Large intestine (tissue), 3 donors: ENCODE data around the gene BRCA1. TPM values are rescaled to one million over a fixed set of nuclear protein-coding genes. Genes with fewer than 3 reads are reported as not detected.
"Not testable (repeated sequence)": the region's sequence is repeated elsewhere in the genome, so short reads cannot be mapped to it uniquely, and the experiment has no call there.

Experiments
- DNase-seq, 2 donors: peaks; one replicate each; pipeline versions ENCODE4 v3.0.0 to v3.0.0-alpha.2; 2013
- H3K27ac ChIP-seq: one replicate; pipeline ENCODE4 v1.5.1; 2013; ENCODE audit warnings: low read length
- H3K27me3 ChIP-seq: 2 replicates; pipeline ENCODE4 v1.6.1; 2013; ENCODE audit warnings: low read length; ENCODE audit not compliant: control insufficient read depth, insufficient read depth
- H3K36me3 ChIP-seq: 2 replicates; pipeline ENCODE4 v1.6.1; 2013; ENCODE audit warnings: low read length; ENCODE audit not compliant: control insufficient read depth, insufficient read depth
- H3K4me1 ChIP-seq: one replicate; pipeline ENCODE4 v1.6.1; 2013; ENCODE audit warnings: low read length; ENCODE audit not compliant: control insufficient read depth, insufficient read depth
- H3K4me3 ChIP-seq: one replicate; pipeline ENCODE4 v1.5.1; 2013; ENCODE audit warnings: low read length
- H3K9me3 ChIP-seq: one replicate; pipeline ENCODE4 v1.6.1; 2013; ENCODE audit warnings: mild to moderate bottlenecking, low read depth, low read length, moderate library complexity; ENCODE audit not compliant: control insufficient read depth
- WGBS: methylation state at CpG from one replicate; pipeline ENCODE4 v1.1.5; 2013; ENCODE audit warnings: low lambda C conversion rate; ENCODE audit not compliant: insufficient coverage; 5-methylcytosine and 5-hydroxymethylcytosine counted together
- polyA plus RNA-seq: library from polyadenylated mRNA; unstranded; fragments of 120-200 nt; gene quantifications from one replicate; pipeline ENCODE4 v1.2.1, GENCODE V29; 2013

BRCA1 gene
- polyA plus RNA-seq, 1 donor, result 10.4 TPM

DNA sequence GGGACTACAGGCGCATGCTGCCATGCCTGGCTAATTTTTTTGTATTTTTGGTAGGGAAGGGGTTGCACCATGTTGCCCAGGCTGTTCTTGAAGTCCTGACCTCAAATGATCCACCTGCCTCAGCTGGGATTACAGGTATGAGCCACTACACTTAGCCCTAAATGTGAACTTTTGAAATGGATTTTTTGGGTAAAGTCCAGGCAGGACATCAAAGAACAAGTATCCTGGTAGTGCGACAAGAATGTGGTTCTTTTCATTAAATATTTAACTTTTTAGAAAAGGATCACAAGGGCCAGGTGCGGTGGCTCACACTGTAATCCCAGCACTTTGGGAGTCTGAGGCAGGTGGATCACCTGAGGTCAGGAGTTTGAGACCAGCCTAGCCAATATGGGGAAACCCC, 30.5 kb upstream of the BRCA1 start:
- no peaks in the 10 kb centered on the region for H3K9me3 ChIP-seq
- no peaks in the 10 kb centered on the region for H3K4me1 ChIP-seq
- H3K4me3 ChIP-seq, result no peak overlapping the region
- WGBS, result no CpG with 5 or more reads among the region's 3 CpGs
- DNase-seq, result no peak
- H3K27me3 ChIP-seq, result no peaks in the 10 kb centered on the region
- H3K27ac ChIP-seq, result no peak overlapping the region
- peaks cover 6% of the 10 kb centered on the region for H3K36me3 ChIP-seq

DNA sequence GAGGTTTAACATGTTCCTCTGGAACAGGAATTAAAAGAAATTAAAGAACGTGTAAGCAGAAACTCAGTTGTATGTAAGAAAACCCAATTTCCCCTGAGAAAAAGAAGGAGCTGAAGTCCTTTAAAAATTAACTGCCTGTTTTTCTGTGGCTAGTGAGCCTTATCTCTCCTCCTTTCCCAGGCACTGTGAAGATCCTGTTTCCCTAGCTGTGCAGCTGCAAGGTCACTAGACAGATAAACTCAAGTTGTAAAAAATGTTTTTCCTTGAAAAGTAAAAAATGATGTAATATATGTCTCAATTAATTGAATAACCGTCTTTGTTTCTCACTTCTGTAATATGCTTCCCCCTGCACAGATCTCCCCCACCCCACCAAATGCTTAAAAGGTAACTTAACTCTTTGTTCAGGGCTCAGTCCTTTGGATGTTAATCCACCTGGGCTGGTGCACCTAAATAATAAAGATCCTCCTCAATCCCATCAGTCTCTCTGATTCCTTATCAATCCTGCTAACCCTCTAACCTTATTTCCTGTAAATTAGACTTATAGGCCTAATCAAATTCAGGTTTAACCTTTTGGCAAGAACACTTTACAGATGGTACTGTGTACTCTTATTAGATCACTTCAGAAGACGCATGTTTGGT, 28.2 kb upstream of the BRCA1 start:
- H3K27me3 ChIP-seq, H3K4me1 ChIP-seq, H3K36me3 ChIP-seq, DNase-seq, H3K27ac ChIP-seq, H3K9me3 ChIP-seq, H3K4me3 ChIP-seq: not testable (repeated sequence)
- 100% methylated on average over 1 of the region's 3 CpGs for WGBS

DNA sequence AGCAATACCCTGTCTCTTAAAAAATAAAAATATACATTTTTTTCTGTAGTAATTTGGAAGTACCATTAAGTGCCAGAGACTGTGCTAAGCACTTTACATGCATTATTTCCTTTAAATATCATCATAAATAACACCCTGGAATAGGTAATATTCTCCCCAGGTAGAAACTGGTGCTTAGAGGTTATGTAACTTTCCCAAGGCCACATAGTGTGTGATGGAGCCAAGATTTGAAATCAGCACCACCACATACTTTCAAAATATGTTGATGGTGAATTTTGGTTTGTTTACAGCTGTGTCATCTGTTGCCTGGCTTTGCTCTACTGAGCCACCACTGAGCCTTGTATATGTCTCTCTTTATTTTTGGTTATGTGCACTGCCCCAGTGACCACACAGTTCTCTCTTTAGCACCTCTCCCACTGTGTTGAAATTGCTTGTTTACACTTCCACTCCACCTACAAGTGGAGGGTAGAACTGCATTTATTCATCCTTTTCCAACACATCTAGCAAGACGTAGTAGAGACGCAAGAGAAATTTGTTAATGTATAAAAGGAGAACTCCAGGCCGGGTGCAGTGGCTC, 26.8 kb upstream of the BRCA1 start:
- no peak for DNase-seq
- Histone ChIP-seq H3K9me3 (no peaks in the 10 kb centered on the region), H3K27ac (no peak overlapping the region), H3K36me3 (peaks cover 3% of the 10 kb centered on the region), H3K27me3 (no peaks in the 10 kb centered on the region), H3K4me3 (no peak overlapping the region), H3K4me1 (no peaks in the 10 kb centered on the region)
- no CpG with 5 or more reads among the region's 3 CpGs for WGBS

DNA sequence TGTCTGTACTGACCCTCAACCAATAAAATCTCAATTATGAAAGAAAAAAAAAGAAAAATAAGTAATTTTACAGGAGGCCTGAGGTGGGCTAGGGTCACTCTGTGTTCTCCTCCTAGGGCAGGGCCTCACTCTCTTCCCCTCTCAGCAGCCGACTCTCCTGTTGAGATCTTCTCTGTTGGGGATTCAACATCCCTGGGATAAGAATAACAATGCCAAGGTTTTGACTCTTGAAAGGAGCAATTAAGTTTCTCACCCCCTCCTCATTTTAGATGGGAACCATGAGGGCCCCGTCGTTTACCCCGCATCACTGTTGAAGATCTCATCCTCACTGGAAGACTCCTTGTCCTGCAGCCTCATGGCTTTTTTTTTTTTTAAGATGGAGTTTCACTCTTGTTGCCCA, 21.5 kb upstream of the BRCA1 start:
- no peaks in the 10 kb centered on the region for H3K27me3 ChIP-seq
- no CpG with 5 or more reads among the region's 4 CpGs for WGBS
- H3K4me3 ChIP-seq, result no peak overlapping the region
- peaks cover 23% of the 10 kb centered on the region for H3K36me3 ChIP-seq
- no peak overlapping the region for H3K27ac ChIP-seq
- no peaks in the 10 kb centered on the region for H3K9me3 ChIP-seq
- H3K4me1 ChIP-seq, result no peaks in the 10 kb centered on the region
- DNase-seq, result no peak

DNA sequence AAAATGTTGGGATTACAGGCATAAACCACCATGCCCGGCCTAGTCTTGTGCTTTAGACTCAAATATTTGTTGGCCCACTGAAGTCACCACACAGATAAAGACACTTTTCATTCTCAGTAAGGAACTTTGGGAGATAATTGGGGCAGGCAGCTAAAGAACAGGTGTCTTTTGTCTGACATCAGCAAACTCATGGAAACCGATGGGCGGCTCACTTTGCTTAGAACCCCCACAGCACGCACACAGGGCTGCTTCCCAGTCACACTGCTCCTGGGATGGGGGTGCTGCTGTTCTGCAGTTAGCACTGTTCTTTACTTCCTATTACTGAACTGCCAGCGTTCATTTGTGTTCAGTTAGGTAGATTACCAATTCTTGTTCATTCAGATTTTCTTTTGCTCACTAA, 18.0 kb upstream of the BRCA1 start:
- Histone ChIP-seq H3K4me3 (no peak overlapping the region), H3K27ac (no peak overlapping the region), H3K36me3 (peaks cover 30% of the 10 kb centered on the region), H3K27me3 (no peaks in the 10 kb centered on the region), H3K9me3 (no peaks in the 10 kb centered on the region), H3K4me1 (no peaks in the 10 kb centered on the region)
- WGBS, result 83% methylated on average over 1 of the region's 5 CpGs
- DNase-seq, result no peak

DNA sequence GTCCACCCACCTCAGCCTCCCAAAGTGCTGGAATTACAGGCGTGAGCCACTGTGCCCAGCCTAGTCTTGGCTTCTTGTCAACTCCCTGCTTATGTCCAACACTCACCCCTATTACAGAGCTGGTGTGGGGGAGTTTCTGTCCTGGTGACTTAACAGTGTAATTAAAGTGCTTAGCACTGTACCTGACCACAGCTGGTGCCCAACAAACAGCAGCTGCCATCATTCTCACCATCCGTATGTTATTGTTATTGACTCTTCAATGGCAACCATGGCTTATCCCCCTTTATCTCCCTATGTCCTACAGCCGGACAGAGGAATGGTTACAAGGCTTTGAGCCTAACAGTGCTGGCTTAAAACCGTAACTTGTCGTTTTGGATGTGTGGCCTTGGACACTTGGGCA, 17.0 kb upstream of the BRCA1 start:
- H3K27me3 ChIP-seq, result no peaks in the 10 kb centered on the region
- no CpG with 5 or more reads among the region's 5 CpGs for whole genome bisulfite sequencing
- peaks cover 30% of the 10 kb centered on the region for H3K36me3 ChIP-seq
- no peaks in the 10 kb centered on the region for H3K9me3 ChIP-seq
- no peak for DNase-seq
- H3K4me3 ChIP-seq, result no peak overlapping the region
- no peaks in the 10 kb centered on the region for H3K4me1 ChIP-seq
- no peak overlapping the region for H3K27ac ChIP-seq

DNA sequence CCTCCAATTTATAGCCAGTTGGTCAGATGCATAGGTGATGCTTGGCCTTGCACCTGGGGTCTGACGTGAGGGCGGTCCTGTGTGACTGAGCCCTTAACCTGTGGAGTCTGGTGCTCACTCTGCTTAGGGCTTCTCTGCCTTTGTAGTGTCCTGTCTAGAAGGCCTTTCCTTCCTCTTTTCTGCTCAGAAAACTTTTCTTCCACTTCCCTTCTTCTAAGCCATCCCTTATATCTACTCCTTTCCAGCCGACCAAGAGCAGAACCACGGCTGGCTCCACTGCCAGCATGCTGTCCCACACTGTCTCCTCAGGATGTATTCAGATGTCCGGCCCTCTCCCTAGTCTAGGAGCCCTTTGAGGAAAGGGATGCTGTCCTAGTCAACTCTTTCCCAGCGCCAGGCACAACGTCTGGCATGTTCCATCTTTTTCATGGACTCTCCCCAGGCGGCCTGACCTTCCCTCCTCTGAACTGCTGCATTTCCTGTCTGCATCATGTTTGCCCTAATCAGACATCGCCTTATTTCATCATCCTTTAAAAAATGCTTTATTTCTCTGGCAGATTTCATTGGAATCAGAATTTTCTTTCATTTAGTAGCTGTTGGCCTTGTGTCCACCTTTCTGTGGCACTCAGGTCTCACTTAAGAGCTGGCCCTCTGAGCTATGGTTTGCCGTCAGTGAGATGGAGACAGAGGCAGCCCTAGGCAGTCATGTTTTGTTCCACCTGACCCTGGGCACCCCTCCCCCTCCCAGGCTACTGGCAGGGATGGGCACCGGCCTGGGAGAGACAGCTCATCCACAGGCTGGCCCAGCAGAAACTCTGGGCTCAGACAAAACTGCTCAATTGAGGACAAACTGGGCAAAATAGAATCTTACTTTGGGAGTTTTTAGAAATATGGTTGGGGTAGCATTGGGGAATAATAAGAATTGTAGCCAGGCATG, 15.5 kb upstream of the BRCA1 start:
- DNase-seq, result no peak
- Histone ChIP-seq H3K36me3 (peaks cover 31% of the 10 kb centered on the region), H3K4me3 (no peak overlapping the region), H3K4me1 (no peaks in the 10 kb centered on the region), H3K9me3 (peaks cover 2% of the 10 kb centered on the region), H3K27ac (no peak overlapping the region), H3K27me3 (no peaks in the 10 kb centered on the region)
- WGBS, result 88% methylated on average over 4 of the region's 11 CpGs

DNA sequence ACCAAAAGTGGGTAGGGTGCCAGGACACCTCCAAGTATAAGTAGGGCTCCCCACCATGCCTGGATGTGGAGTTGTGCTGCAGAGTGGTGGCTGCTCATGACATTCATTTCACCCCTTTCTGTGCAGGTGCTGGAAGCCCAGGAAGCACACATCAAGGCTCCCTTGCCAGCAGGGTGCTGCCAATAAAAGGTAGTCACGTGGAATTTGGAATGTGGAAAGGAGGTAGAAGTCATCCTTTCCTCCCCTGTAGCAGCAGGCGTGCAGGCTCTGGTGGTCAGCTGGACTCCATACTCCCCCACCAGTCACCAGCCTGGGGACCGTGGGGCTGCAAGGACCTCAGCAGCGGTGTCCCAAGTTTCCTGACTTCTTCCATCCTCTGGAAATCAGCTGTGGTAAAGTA, 13.4 kb upstream of the BRCA1 start:
- not testable (repeated sequence) for H3K4me1 ChIP-seq, DNase-seq, H3K27me3 ChIP-seq, H3K4me3 ChIP-seq, H3K27ac ChIP-seq
- peaks cover 11% of the 10 kb centered on the region for H3K9me3 ChIP-seq
- H3K36me3 ChIP-seq, result peaks cover 37% of the 10 kb centered on the region
- WGBS, result no CpG with 5 or more reads among the region's 4 CpGs

DNA sequence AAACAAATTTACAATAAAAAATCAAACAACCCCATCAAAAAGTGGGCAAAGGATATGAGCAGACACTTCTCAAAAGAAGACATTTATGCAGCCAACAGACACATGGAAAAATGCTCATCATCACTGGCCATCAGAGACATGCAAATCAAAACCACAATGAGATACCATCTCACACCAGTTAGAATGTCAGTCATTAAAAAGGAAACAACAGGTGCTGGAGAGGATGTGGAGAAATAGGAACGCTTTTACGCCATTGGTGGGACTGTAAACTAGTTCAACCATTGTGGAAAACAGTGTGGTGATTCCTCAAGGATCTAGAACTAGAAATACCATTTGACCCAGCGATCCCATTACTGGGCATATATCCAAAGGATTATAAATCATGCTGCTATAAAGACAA, 11.4 kb upstream of the BRCA1 start:
- H3K9me3 ChIP-seq, result peaks cover 11% of the 10 kb centered on the region
- not testable (repeated sequence) for H3K4me1 ChIP-seq, DNase-seq, H3K4me3 ChIP-seq, H3K27ac ChIP-seq, H3K27me3 ChIP-seq
- WGBS, result no CpG with 5 or more reads among the region's 3 CpGs
- peaks cover 41% of the 10 kb centered on the region for H3K36me3 ChIP-seq

DNA sequence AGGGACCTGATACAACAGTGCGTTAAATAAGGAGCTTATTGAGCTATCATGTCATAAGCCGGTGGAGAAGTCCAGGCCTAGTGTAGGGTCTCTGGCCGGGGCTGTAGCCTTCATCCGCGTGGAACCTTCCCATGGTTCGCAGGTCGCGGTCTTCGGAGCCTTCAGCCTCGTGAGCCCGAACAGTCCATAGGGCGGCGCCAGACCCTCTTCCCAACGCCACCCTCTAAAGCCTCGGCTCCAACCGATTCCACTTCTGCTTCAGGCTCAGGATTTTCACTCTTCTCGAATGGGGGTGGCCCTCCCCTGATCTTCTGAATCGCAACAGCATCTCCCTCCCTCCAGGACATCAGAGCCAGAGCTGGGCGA, 10.3 kb upstream of the BRCA1 start:
- no peaks in the 10 kb centered on the region for H3K27me3 ChIP-seq
- no peak for DNase-seq
- H3K4me3 ChIP-seq, result no peak overlapping the region
- peaks cover 38% of the 10 kb centered on the region for H3K36me3 ChIP-seq
- no CpG with 5 or more reads among the region's 19 CpGs for WGBS
- no peak overlapping the region for H3K27ac ChIP-seq
- no peaks in the 10 kb centered on the region for H3K4me1 ChIP-seq
- peaks cover 11% of the 10 kb centered on the region for H3K9me3 ChIP-seq
